Measurements from ENCODE around the gene SESN1. TPM values are rescaled to one million over a fixed set of nuclear protein-coding genes. Genes with fewer than 3 reads are reported as not detected.

Gene SESN1
- total RNA-seq, 4 donors from 2014 or later: 22.8 to 87.5 (median 43.4) TPM

DNA sequence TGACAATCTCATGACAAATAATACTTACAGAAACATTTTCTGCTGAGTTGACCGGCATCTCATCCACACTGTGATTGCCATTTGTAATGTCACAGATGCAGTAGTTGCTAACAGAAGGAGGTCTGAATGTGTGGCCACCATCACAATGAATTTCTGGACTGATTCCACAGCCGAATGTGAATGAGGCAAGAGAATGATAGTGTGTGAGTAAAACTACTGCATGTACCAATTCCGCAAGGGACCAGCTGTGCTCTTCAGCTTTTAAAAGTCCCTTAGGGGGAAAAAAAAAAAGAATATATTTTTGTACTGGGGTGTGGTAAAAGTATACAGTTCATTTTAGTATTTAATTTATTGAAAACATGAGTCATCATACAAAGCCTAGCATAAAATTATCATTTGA, 96.2 kb downstream of the SESN1 start:
- DNase-seq: no peak
- Histone ChIP-seq H3K4me1 (peaks cover 0 to 4% (median 0%) of the 10 kb centered on the region in 4 donors), H3K27me3 (no peaks in the 10 kb centered on the region), H3K4me3 (no peak overlapping the region), H3K36me3 (peaks cover 0 to 69% (median 0%) of the 10 kb centered on the region in 3 donors), H3K9me3 (no peaks in the 10 kb centered on the region), H3K27ac (no peak overlapping the region)
- TF ChIP-seq, protein P1, sequence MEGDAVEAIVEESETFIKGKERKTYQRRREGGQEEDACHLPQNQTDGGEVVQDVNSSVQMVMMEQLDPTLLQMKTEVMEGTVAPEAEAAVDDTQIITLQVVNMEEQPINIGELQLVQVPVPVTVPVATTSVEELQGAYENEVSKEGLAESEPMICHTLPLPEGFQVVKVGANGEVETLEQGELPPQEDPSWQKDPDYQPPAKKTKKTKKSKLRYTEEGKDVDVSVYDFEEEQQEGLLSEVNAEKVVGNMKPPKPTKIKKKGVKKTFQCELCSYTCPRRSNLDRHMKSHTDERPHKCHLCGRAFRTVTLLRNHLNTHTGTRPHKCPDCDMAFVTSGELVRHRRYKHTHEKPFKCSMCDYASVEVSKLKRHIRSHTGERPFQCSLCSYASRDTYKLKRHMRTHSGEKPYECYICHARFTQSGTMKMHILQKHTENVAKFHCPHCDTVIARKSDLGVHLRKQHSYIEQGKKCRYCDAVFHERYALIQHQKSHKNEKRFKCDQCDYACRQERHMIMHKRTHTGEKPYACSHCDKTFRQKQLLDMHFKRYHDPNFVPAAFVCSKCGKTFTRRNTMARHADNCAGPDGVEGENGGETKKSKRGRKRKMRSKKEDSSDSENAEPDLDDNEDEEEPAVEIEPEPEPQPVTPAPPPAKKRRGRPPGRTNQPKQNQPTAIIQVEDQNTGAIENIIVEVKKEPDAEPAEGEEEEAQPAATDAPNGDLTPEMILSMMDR (IDR thresholded peaks at IDR 0.05): no peak

DNA sequence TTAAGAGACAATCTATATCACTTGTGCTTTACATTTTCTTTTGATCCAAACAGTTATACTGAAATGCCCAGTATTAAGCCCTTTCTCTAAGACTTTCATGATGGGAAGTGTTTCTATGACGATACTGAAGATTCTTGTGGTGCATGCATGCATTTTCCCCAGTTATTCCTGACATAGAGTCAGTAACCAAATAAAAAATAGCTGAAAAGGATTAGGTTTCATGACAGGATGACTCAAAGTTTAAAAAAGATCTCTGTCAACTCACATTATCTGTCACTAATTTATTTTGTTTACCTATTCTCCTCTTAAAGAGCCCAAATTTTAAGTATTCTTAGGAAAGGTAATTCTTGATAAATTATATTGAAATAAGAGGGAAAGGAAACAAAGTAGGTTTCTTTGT, 98.4 kb downstream of the SESN1 start:
- Histone ChIP-seq H3K36me3 (peaks cover 0 to 92% (median 0%) of the 10 kb centered on the region in 3 donors), H3K4me1 (no peaks in the 10 kb centered on the region), H3K27ac (no peak overlapping the region), H3K27me3 (no peaks in the 10 kb centered on the region), H3K9me3 (no peaks in the 10 kb centered on the region), H3K4me3 (no peak overlapping the region)
- DNase-seq: no peak
- TF ChIP-seq, protein P1 (IDR thresholded peaks at IDR 0.05): no peak
- TF ChIP-seq POLR2A (IDR thresholded peaks at IDR 0.05): no peak

DNA sequence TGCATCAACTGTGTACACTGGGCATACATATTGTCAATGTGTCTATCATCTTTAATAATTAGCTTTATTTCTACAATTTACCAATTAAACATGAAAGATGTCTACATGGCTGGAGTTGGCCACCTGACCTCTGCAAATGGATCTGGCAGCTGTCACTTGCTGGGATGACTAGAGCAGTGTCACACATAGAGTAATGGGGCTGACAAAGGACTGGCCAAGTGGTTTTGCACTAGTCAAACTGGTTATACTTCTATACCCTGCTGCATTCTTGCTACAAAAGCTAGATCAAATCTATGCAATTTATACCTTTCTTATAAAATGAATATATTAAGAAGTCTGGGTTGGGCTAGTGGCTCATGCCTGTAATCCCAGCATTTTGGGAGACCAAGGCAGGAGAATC, 99.3 kb downstream of the SESN1 start:
- DNase-seq: no peak

DNA sequence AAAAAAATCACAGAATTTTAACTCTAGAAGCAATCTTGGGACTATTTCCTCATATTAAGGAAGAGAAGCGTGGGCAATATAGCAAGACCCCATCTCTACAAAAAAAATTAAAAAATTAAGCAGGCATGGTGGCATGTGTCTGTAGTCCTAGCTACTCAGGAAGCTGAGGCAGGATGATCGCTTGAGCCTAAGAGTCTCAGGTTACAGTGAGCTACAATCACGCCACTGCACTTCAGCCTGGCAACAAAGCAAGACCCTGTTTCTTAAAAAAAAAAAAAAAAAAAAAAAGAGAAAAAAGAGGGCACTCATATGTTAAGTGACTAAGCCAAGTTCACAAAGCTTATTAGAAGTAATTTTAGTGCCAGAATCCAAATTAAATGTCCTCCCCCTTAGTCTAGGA, 100.8 kb downstream of the SESN1 start:
- H3K36me3 ChIP-seq: peaks cover 0 to 92% (median 0%) of the 10 kb centered on the region in 3 donors
- H3K27ac ChIP-seq: no peak overlapping the region
- no peaks in the 10 kb centered on the region for H3K9me3 ChIP-seq
- H3K4me1 ChIP-seq: no peaks in the 10 kb centered on the region
- TF ChIP-seq, protein P1 (IDR thresholded peaks at IDR 0.05): no peak
- TF ChIP-seq POLR2A (IDR thresholded peaks at IDR 0.05): no peak
- H3K27me3 ChIP-seq: no peaks in the 10 kb centered on the region
- DNase-seq: no peak
- H3K4me3 ChIP-seq: no peak overlapping the region

More for the DNA sequence above, 99.3 kb downstream of the SESN1 start:
- no peak overlapping the region for H3K4me3 ChIP-seq
- H3K27me3 ChIP-seq: no peaks in the 10 kb centered on the region
- TF ChIP-seq, protein P1 (IDR thresholded peaks at IDR 0.05): no peak
- TF ChIP-seq POLR2A (IDR thresholded peaks at IDR 0.05): no peak
- H3K9me3 ChIP-seq: no peaks in the 10 kb centered on the region
- no peaks in the 10 kb centered on the region for H3K4me1 ChIP-seq
- no peak overlapping the region for H3K27ac ChIP-seq
- H3K36me3 ChIP-seq: peaks cover 0 to 94% (median 0%) of the 10 kb centered on the region in 3 donors

DNA sequence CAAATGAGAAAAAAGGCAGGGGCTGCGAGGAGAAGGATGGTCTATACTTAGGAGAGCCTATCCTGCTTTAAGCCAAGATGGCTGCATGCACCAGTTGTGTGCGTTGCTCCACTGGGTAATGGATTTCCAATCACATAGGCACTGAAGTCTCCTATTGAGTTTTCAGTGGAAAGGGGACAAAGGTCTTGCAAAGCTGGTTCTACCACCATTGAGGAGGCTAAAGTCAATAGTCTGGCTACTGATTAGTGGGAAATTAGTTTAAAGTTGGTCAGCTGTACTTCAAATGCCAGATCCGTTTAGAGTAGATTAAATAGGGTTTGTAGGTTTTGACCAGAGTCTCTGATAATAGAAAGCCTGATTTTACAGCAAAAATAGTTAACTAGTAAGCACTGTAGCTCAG, 104.9 kb downstream of the SESN1 start:
- TF ChIP-seq, protein P1 (IDR thresholded peaks at IDR 0.05): no peak
- no peak for TF ChIP-seq POLR2A (IDR thresholded peaks at IDR 0.05)
- H3K4me3 ChIP-seq: no peak overlapping the region
- H3K4me1 ChIP-seq: no peaks in the 10 kb centered on the region
- no peaks in the 10 kb centered on the region for H3K27me3 ChIP-seq
- DNase-seq: no peak
- peaks cover 0 to 83% (median 0%) of the 10 kb centered on the region in 3 donors for H3K36me3 ChIP-seq
- H3K27ac ChIP-seq: no peak overlapping the region
- H3K9me3 ChIP-seq: no peaks in the 10 kb centered on the region

DNA sequence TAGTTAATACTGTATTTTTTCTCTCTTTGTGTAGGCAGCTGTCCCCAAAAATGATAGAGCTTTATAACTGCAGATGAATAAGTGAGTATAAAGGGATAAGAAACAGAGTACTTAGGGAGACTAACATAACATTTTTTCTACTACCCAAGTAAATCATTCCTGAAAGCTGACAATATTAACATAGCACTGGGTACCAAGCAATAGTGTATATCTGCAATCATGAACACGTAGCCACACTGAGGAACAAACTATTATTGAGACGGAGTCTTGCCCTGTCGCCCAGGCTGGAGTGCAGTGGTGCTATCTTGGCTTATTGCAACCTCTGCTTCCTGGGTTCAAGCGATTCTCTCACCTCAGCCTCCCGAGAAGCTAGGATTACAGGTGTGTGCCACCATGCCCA, 105.9 kb downstream of the SESN1 start:
- no peak overlapping the region for H3K4me3 ChIP-seq
- no peaks in the 10 kb centered on the region for H3K4me1 ChIP-seq
- H3K9me3 ChIP-seq: no peaks in the 10 kb centered on the region
- H3K27me3 ChIP-seq: no peaks in the 10 kb centered on the region
- no peak overlapping the region for H3K27ac ChIP-seq
- no peak for DNase-seq
- TF ChIP-seq POLR2A (IDR thresholded peaks at IDR 0.05): no peak
- peaks cover 0 to 74% (median 0%) of the 10 kb centered on the region in 3 donors for H3K36me3 ChIP-seq

All from Peyer's patch (tissue), 4 donors.